Ovary (tissue), 9 donors: ENCODE measurements around the gene CLDN18. TPM values are rescaled to one million over a fixed set of nuclear protein-coding genes. Genes with fewer than 3 reads are reported as not detected.

Experiments
- DNase-seq, 5 donors: peaks; one replicate each; pipeline ENCODE4 v3.0.0-alpha.2; 2019 to 2020
- H3K27ac ChIP-seq, 2 donors: fragments of 200-600 bp; one replicate each; pipeline versions ENCODE4 v1.5.1 to v1.8.0; 2019 to 2022
- H3K27me3 ChIP-seq: fragments of 200-600 bp; one replicate; pipeline ENCODE4 v1.8.0; 2022
- H3K36me3 ChIP-seq: fragments of 200-600 bp; sonication (generic); one replicate; pipeline ENCODE4 v1.5.1; 2019
- H3K4me1 ChIP-seq: one replicate; pipeline ENCODE4 v1.8.1; 2013; ENCODE audit warnings: mild to moderate bottlenecking, moderate library complexity; ENCODE audit not compliant: insufficient read depth
- H3K4me3 ChIP-seq: fragments of 200-600 bp; sonication (generic); one replicate; pipeline ENCODE4 v1.5.1; 2017
- H3K9me3 ChIP-seq, 2 donors: fragments of 200-600 bp in 1 of 2; sonication (generic) in 1 of 2; one replicate each; pipeline versions ENCODE4 v1.5.1 to v1.8.1; 2013 to 2019; ENCODE audit warnings: mild to moderate bottlenecking in 1 of 2, moderate library complexity in 1 of 2
- EP300 ChIP-seq: sonication (generic); formaldehyde crosslinking; IDR thresholded peaks from one replicate; pipeline ENCODE4 v1.6.1; 2017; ENCODE audit warnings: antibody characterized with exemption
- POLR2A ChIP-seq: fragments of 450-650 bp; IDR thresholded peaks from one replicate; pipeline ENCODE4 v1.6.1; 2017; ENCODE audit warnings: antibody characterized with exemption, mild to moderate bottlenecking, moderate library complexity
- WGBS, 3 donors: extraction: QIAGEN DNeasy Blood & Tissue Kit in 1 of 3; methylation state at CpG; one replicate each; pipeline versions ENCODE4 v1.1.5 to v1.1.7; 2013 to 2017; 5-methylcytosine and 5-hydroxymethylcytosine counted together
- intact Hi-C, 4 donors: fragments of 100-400 bp; cut with DNase I; formaldehyde crosslinking; loops; one replicate each; pipeline versions ENCODE4 v1.11.0 to v1.15.1; 2022 to 2023
- polyA plus RNA-seq, 2 donors: library from polyadenylated mRNA; stranded (reverse); fragments of 200-250 nt in 1 of 2; fragments of 350-450 nt in 1 of 2; fragmentation: Illumina TruSeq in 1 of 2; extraction: RNeasy Lipid Tissue Mini Kit (QIAGEN cat#74804) in 1 of 2; gene quantifications; one replicate each; pipeline ENCODE4 v1.2.3, GENCODE V29; 2013 to 2014
- total RNA-seq, 7 donors: library from RNA; depleted of rRNA in 2 of 7; stranded (reverse); fragments of >200 nt in 2 of 7; fragmentation: NEBNext Ultra II Directional in 3 of 7; extraction: Animal tissue kit (Norgen Biotek cat#: 25700) in 3 of 7; gene quantifications; one replicate each; pipeline versions ENCODE4 v1.1.0 to v1.2.4, GENCODE V29; 2016 to 2023
- TF ChIP-seq, protein P1 (sequence below), 3 donors: fragments of 450-650 bp in 2 of 3; fragments of 200-600 bp in 1 of 3; IDR thresholded peaks; one replicate each; pipeline versions ENCODE4 v1.5.1 to v1.8.0; 2016 to 2022; ENCODE audit warnings: antibody characterized with exemption in 3 of 3, mild to moderate bottlenecking in 1 of 3
- donor health status: DM: no; HTN: no; CAD: no; lungs with moderate emphysema.
- donor health status: DM: no; HTN: no; CAD: no.
- donor health status: Bipolar disorder and iron deficiency.
- donor health status: DM: yes; HTN: yes; CAD: no.
- donor health status: DM: no; HTN: no; CAD: no.
- donor health status: DM: yes; HTN: yes; CAD: no.

The CLDN18 gene
- total and polyA plus RNA-seq, 9 donors = 0.08 to 0.31 (median 0.11) TPM; not detected in 6

GRCh38 chr3:138063416-138063815 is 53.5 kb downstream of the CLDN18 start:
- no peak for DNase-seq
- H3K9me3 ChIP-seq = no peaks in the 10 kb centered on the region
- TF ChIP-seq, protein P1, sequence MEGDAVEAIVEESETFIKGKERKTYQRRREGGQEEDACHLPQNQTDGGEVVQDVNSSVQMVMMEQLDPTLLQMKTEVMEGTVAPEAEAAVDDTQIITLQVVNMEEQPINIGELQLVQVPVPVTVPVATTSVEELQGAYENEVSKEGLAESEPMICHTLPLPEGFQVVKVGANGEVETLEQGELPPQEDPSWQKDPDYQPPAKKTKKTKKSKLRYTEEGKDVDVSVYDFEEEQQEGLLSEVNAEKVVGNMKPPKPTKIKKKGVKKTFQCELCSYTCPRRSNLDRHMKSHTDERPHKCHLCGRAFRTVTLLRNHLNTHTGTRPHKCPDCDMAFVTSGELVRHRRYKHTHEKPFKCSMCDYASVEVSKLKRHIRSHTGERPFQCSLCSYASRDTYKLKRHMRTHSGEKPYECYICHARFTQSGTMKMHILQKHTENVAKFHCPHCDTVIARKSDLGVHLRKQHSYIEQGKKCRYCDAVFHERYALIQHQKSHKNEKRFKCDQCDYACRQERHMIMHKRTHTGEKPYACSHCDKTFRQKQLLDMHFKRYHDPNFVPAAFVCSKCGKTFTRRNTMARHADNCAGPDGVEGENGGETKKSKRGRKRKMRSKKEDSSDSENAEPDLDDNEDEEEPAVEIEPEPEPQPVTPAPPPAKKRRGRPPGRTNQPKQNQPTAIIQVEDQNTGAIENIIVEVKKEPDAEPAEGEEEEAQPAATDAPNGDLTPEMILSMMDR (IDR thresholded peaks at IDR 0.05) = no peak
- no peak for TF ChIP-seq POLR2A
- peaks cover 1% of the 10 kb centered on the region for H3K4me1 ChIP-seq
- no peaks in the 10 kb centered on the region for H3K36me3 ChIP-seq
- 69 to 100% (median 72%) methylated on average over 3 to 4 of the region's 4 CpGs for WGBS, 3 donors
- no peak overlapping the region for H3K4me3 ChIP-seq
- no peaks in the 10 kb centered on the region for H3K27me3 ChIP-seq
- H3K27ac ChIP-seq = no peak overlapping the region
- intact Hi-C loops = no loop called here

- Histone ChIP-seq H3K4me1 (no peaks in the 10 kb centered on the region), H3K4me3 (no peak overlapping the region), H3K36me3 (no peaks in the 10 kb centered on the region), H3K9me3 (no peaks in the 10 kb centered on the region), H3K27ac (no peak overlapping the region), H3K27me3 (no peaks in the 10 kb centered on the region)
- 12 to 47% (median 17%) methylated on average over 2 of the region's 2 CpGs for WGBS, 3 donors
- TF ChIP-seq, protein P1 (IDR thresholded peaks at IDR 0.05) = no peak
- TF ChIP-seq EP300 (no peak), POLR2A (no peak)
- DNase-seq = no peak
- intact Hi-C loops = loop anchor here in 2 of 4 donors (2.0 to 5.0 kb wide), 2 partner anchors 51 to 53 kb away; partner anchors contain the start of gene DZIP1L (in 1 of the 2)
These were observed 56.0 kb downstream of the CLDN18 start for GRCh38 chr3:138065949-138066348.

DNA sequence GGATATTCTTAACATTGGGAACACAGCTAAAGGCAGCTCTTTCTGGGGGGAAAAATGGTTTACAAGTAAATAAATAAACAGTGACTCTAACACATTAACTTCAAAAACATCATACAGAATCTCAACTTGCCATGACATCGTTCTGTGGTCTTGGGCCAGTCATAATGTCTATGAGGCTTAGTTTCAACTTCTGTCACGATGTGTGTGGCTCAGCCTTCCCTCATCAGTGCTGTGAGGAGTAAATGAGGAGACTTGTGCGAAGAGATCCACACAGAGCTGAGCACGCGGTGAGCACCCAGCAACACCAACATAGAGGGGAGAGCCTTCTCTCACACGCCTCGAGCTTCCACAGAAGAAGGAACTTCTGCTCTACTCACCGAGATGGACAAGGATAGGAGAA is 56.4 kb downstream of the CLDN18 start:
- no peaks in the 10 kb centered on the region for H3K36me3 ChIP-seq
- no peak overlapping the region for H3K4me3 ChIP-seq
- H3K9me3 ChIP-seq = no peaks in the 10 kb centered on the region
- no peaks in the 10 kb centered on the region for H3K4me1 ChIP-seq
- no peaks in the 10 kb centered on the region for H3K27me3 ChIP-seq
- TF ChIP-seq POLR2A = no peak
- WGBS, 3 donors = 89 to 94% (median 90%) methylated on average over 8 of the region's 8 CpGs
- H3K27ac ChIP-seq = no peak overlapping the region
- intact Hi-C loops = loop anchor here in 2 of 4 donors (2.0 to 5.0 kb wide), 2 partner anchors 51 to 52 kb away; partner anchors contain the start of gene DZIP1L (in 1 of the 2)
- no peak for DNase-seq

DNA sequence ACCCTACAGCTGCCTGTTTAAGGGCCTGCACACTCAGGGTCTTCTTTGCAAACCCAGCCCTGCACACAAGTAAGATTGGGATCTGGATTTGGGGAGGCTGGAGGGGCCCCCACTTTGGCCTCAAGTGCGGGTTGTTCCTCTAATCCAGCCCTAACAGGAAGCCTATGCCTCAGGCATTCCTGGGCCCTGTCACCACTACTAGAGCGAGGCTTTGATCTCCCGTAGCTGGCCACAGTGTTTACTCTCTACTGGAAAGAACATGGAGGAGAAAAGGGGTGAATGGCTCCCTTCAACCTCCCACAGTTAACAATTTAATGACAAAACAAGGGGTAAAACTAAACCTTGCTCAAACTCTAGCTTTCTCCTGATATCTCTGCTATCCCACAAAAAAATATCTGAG is 57.0 kb downstream of the CLDN18 start:
- 88 to 90% (median 89%) methylated on average over 3 of the region's 3 CpGs for WGBS, 3 donors
- Histone ChIP-seq H3K36me3 (no peaks in the 10 kb centered on the region), H3K27ac (no peak overlapping the region), H3K27me3 (no peaks in the 10 kb centered on the region), H3K9me3 (no peaks in the 10 kb centered on the region), H3K4me3 (no peak overlapping the region), H3K4me1 (no peaks in the 10 kb centered on the region)
- TF ChIP-seq EP300 (no peak), POLR2A (no peak)
- TF ChIP-seq, protein P1 (IDR thresholded peaks at IDR 0.05) = no peak
- no peak for DNase-seq
- intact Hi-C loops = loop anchor here in 2 of 4 donors (2.0 to 5.0 kb wide), 2 partner anchors 50 to 52 kb away; partner anchors contain the start of gene DZIP1L (in 1 of the 2)

GRCh38 chr3:138068046-138068445 is 58.1 kb downstream of the CLDN18 start:
- 74 to 80% (median 78%) methylated on average over 8 of the region's 8 CpGs for whole genome bisulfite sequencing, 3 donors
- H3K27me3 ChIP-seq = no peaks in the 10 kb centered on the region
- TF ChIP-seq, protein P1 (IDR thresholded peaks at IDR 0.05) = no peak
- TF ChIP-seq POLR2A (no peak), EP300 (no peak)
- H3K36me3 ChIP-seq = no peaks in the 10 kb centered on the region
- H3K9me3 ChIP-seq = no peaks in the 10 kb centered on the region
- intact Hi-C loops = loop anchor here in 3 of 4 donors (2.0 to 5.0 kb wide), 2 partner anchors 49 to 51 kb away; partner anchors contain the start of gene DZIP1L (in 1 of the 3)
- no peak overlapping the region for H3K4me3 ChIP-seq
- no peak overlapping the region for H3K27ac ChIP-seq
- DNase-seq = no peak
- no peaks in the 10 kb centered on the region for H3K4me1 ChIP-seq
